Measurements from ENCODE around the gene LRMDA. TPM values are rescaled to one million over a fixed set of nuclear protein-coding genes. Genes with fewer than 3 reads are reported as not detected.

LRMDA gene
- total RNA-seq, 4 donors from 2014 or later, result 0.88 to 14.1 (median 5.1) TPM; not detected in 1

DNA sequence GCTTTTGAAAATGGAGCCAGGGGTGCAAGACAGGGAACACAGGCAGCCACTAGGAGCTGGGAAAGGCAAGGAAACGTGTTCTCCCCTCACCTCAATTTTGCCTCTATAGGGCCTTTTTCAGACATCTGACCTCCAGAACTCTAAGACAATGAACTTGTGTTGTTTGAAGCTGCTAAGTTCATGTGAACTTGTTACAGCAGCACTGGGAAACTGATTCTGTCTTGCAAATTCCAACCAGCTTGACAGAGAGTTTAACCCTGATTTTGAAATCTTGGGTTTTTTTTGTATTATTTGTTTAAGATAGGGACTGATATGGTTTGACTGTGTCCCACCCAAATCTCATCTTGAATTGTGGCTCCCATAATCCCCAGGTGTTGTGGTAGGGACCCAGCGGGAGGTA, 852.9 kb downstream of the LRMDA start:
- H3K27me3 ChIP-seq, result no peaks in the 10 kb centered on the region
- intact Hi-C loops (cut with DNase I), result no loop called here
- no peaks in the 10 kb centered on the region for H3K4me1 ChIP-seq
- no peaks in the 10 kb centered on the region for H3K9me3 ChIP-seq
- no peak for DNase-seq
- 83 to 86% methylated on average over 2 of the region's 2 CpGs for WGBS, 2 donors
- H3K36me3 ChIP-seq, result no peaks in the 10 kb centered on the region
- H3K4me3 ChIP-seq, result no peak overlapping the region
- H3K27ac ChIP-seq, result no peak overlapping the region
- TF ChIP-seq POLR2A (IDR thresholded peaks at IDR 0.05), result no peak
- TF ChIP-seq, protein P1, sequence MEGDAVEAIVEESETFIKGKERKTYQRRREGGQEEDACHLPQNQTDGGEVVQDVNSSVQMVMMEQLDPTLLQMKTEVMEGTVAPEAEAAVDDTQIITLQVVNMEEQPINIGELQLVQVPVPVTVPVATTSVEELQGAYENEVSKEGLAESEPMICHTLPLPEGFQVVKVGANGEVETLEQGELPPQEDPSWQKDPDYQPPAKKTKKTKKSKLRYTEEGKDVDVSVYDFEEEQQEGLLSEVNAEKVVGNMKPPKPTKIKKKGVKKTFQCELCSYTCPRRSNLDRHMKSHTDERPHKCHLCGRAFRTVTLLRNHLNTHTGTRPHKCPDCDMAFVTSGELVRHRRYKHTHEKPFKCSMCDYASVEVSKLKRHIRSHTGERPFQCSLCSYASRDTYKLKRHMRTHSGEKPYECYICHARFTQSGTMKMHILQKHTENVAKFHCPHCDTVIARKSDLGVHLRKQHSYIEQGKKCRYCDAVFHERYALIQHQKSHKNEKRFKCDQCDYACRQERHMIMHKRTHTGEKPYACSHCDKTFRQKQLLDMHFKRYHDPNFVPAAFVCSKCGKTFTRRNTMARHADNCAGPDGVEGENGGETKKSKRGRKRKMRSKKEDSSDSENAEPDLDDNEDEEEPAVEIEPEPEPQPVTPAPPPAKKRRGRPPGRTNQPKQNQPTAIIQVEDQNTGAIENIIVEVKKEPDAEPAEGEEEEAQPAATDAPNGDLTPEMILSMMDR (IDR thresholded peaks at IDR 0.05), result no peak

DNA sequence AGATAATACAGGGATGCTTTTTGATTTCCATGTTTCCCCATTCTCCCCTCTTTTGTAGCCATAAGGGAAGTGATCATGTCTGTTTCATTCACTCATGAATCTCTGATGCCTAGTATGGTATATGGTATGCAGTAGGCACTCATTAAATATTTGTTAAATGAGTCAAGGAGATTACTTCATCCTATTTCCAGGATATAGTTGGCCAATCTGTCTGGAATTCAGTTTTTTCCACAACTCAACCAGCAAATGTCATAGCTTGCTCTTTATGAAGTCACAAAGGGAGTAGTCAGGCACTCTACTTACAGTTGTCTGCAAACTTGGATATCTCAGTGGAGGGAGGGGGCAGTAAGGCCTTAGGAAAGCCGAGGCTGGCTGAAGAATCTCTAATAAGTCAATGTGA, 853.6 kb downstream of the LRMDA start:
- intact Hi-C loops (cut with DNase I), result no loop called here
- no peak for DNase-seq
- no peak for TF ChIP-seq POLR2A (IDR thresholded peaks at IDR 0.05)
- TF ChIP-seq, protein P1 (IDR thresholded peaks at IDR 0.05), result no peak
- H3K27me3 ChIP-seq, result no peaks in the 10 kb centered on the region
- no peaks in the 10 kb centered on the region for H3K4me1 ChIP-seq
- no peaks in the 10 kb centered on the region for H3K9me3 ChIP-seq
- no peak overlapping the region for H3K27ac ChIP-seq
- 41 to 67% methylated on average over 1 of the region's 1 CpG for WGBS, 2 donors
- H3K4me3 ChIP-seq, result no peak overlapping the region
- no peaks in the 10 kb centered on the region for H3K36me3 ChIP-seq

DNA sequence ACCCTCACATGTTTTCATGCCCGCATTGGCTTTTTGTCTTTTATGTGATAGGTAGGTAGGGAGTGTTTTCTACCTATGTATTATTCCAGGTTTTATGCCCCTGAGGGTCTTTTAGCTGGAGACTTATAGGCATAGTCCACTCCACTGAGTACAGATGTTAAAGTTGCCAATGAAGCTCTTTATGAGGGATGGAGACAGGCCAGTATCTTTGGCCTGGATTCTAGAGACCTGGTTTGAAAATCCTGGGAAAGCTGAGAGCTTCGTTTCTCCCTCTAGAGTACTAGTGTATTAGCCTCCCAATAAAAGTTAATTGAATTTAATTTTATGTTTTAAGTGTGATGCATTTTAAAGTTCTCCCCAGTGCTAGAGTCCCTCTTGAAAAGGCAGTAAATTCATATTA, 854.1 kb downstream of the LRMDA start:
- Histone ChIP-seq H3K27ac (no peak overlapping the region), H3K4me1 (no peaks in the 10 kb centered on the region), H3K36me3 (no peaks in the 10 kb centered on the region), H3K4me3 (no peak overlapping the region), H3K27me3 (no peaks in the 10 kb centered on the region), H3K9me3 (no peaks in the 10 kb centered on the region)
- intact Hi-C loops (cut with DNase I), result no loop called here
- 66 to 80% methylated on average over 2 of the region's 2 CpGs for WGBS, 2 donors
- TF ChIP-seq, protein P1 (IDR thresholded peaks at IDR 0.05), result no peak
- TF ChIP-seq POLR2A (IDR thresholded peaks at IDR 0.05), result no peak
- no peak for DNase-seq

DNA sequence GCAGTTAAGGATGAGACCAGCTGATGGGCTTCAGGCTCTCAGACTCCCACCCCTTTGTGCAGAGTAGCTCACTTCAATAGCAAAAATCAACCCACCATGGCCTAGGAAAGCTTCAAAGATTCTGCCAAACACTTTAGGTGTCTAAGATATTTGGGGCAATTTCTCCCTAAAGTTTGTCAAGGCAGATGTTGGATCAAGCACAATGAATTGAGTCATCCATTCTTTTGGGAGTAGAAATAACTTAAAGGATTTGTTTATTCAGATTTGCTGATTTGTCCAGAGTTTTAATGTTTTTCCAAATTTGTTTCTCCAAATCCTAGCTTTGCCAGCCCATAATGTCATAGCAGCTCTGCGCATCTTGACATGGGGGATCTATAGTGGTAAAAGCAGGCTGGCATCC, 855.1 kb downstream of the LRMDA start:
- TF ChIP-seq, protein P1 (IDR thresholded peaks at IDR 0.05), result no peak
- no peak for TF ChIP-seq POLR2A (IDR thresholded peaks at IDR 0.05)
- no peak for DNase-seq
- WGBS, 2 donors, result 29 to 70% methylated on average over 1 of the region's 1 CpG
- no peak overlapping the region for H3K27ac ChIP-seq
- no peaks in the 10 kb centered on the region for H3K27me3 ChIP-seq
- no peaks in the 10 kb centered on the region for H3K36me3 ChIP-seq
- no peaks in the 10 kb centered on the region for H3K4me1 ChIP-seq
- H3K4me3 ChIP-seq, result no peak overlapping the region
- intact Hi-C loops (cut with DNase I), result no loop called here
- no peaks in the 10 kb centered on the region for H3K9me3 ChIP-seq

DNA sequence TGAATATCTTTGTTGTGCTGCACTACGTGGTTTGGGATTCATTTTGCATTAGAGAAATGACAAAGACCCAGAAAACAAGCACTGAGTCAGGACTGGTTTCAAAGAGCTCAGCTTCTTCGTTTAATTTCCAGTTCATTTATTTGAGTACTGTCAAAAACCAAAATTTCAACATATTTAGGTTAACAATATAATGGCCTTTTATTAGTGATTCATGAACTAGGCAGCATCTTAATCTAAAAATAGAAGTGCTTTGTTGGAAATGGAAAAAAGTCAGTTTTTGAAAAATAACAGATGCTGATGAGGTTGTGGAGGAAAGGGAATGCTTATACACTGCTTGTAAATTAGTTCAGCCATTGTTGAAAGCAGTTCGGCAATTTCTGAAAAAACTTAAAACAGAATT, 856.4 kb downstream of the LRMDA start:
- no peaks in the 10 kb centered on the region for H3K27me3 ChIP-seq
- no peaks in the 10 kb centered on the region for H3K36me3 ChIP-seq
- WGBS, 2 donors, result 49% methylated on average over 3 of the region's 3 CpGs
- no peaks in the 10 kb centered on the region for H3K4me1 ChIP-seq
- intact Hi-C loops (cut with DNase I), result no loop called here
- H3K4me3 ChIP-seq, result no peak overlapping the region
- no peak overlapping the region for H3K27ac ChIP-seq
- DNase-seq, result no peak
- no peaks in the 10 kb centered on the region for H3K9me3 ChIP-seq
- TF ChIP-seq POLR2A (IDR thresholded peaks at IDR 0.05), result no peak
- TF ChIP-seq, protein P1 (IDR thresholded peaks at IDR 0.05), result no peak
